Measurements from ENCODE around the gene LHX6. TPM values are rescaled to one million over a fixed set of nuclear protein-coding genes. Genes with fewer than 3 reads are reported as not detected.

LHX6 gene
- polyA plus RNA-seq, 1 donor from 2014 or later: 0.14 TPM

DNA sequence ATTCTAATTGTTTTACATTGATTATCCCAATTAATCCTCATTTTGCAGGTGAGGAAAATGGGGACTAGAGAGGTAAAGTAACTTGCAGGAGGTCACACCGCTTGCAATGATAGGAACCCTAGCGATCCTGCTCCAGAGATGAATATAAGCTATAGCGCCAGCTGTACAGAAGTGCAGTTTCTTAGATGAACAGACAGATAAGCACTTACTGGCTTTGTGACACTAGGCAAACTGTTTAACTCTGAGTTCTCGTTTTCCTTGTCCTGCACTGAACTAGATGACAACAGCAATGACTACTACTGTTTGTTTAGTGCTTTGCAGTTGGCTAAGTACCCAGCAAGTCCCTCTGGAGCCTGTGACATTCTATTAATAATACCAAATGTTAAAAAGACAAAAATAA, 11.1 kb downstream of the LHX6 start:
- no peak overlapping the region for H2AFZ ChIP-seq (ENCODE audit: low read depth, low read length)
- TF ChIP-seq MXI1 (conservative IDR thresholded peaks at IDR 0.05; ENCODE audit: poor library complexity, severe bottlenecking) (no peak), TAF1 (IDR thresholded peaks at IDR 0.05; ENCODE audit: low read depth) (no peak)
- no peak overlapping the region for H3K27ac ChIP-seq (ENCODE audit: low read length)
- H4K20me1 ChIP-seq (ENCODE audit: insufficient read depth): no peaks in the 10 kb centered on the region
- no peaks in the 10 kb centered on the region for H3K9me2 ChIP-seq (ENCODE audit: insufficient read depth, low read length)
- H3K4me2 ChIP-seq (ENCODE audit: low read length): no peak overlapping the region
- no peak overlapping the region for H3K9ac ChIP-seq (ENCODE audit: low read length)
- no peaks in the 10 kb centered on the region for H3K79me2 ChIP-seq (replicated peaks; ENCODE audit: insufficient read depth, low read length)
- peaks cover 100% of the 10 kb centered on the region for H3K27me3 ChIP-seq (ENCODE audit: insufficient read depth, low read depth, low read length)
- no peaks in the 10 kb centered on the region for H3K36me3 ChIP-seq (ENCODE audit: insufficient read depth, low read length)
- H3K9me3 ChIP-seq (ENCODE audit: low read length): no peaks in the 10 kb centered on the region
- no peaks in the 10 kb centered on the region for H3F3A ChIP-seq (ENCODE audit: insufficient read depth, low read length, poor library complexity, severe bottlenecking)
- H3K4me3 ChIP-seq (ENCODE audit: low read length): no peak overlapping the region

DNA sequence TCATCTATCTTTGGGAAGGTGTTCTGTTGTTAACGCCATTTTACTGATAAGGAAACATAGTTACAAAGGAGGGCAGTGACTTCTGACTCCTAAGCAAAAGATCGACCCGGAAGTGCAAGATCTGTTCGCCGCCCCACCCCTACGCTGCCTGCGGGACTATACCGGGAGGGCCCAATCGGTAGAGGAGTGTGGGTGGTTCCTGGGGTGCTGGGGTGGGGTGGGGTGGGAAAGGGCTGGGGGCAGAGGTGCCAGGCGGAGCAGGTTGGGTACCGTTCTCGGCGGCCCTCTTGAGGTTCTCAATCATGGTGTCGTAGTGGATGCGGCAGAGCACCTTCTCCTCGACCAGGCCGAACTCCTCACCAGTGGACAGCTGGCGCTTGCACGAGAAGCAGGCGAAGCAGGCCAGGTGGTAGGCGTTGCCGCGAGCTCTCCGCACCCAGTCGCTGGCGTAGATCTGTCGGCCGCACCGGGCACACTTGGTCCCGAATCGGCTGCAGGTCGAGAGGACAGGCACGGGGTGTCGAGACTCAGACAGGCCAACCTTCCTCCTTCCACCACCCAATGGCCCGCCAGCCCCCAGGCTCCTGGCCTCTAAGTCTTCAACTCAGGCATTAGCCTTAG, 11.8 kb downstream of the LHX6 start:
- H3F3A ChIP-seq (ENCODE audit: insufficient read depth, low read length, poor library complexity, severe bottlenecking): no peaks in the 10 kb centered on the region
- no peaks in the 10 kb centered on the region for H3K79me2 ChIP-seq (replicated peaks; ENCODE audit: insufficient read depth, low read length)
- H3K27me3 ChIP-seq (ENCODE audit: insufficient read depth, low read depth, low read length): peaks cover 100% of the 10 kb centered on the region
- no peaks in the 10 kb centered on the region for H3K9me3 ChIP-seq (ENCODE audit: low read length)
- H3K9me2 ChIP-seq (ENCODE audit: insufficient read depth, low read length): no peaks in the 10 kb centered on the region
- TF ChIP-seq EZH2 (IDR thresholded peaks at IDR 0.05; ENCODE audit: borderline replicate concordance, insufficient read depth, low read length, poor library complexity, severe bottlenecking) (no peak), POLR2AphosphoS5 (IDR thresholded peaks at IDR 0.05) (no peak), EP300 (conservative IDR thresholded peaks at IDR 0.05; ENCODE audit: poor library complexity, severe bottlenecking) (no peak), SMC3 (conservative IDR thresholded peaks at IDR 0.05; ENCODE audit: poor library complexity) (no peak), RAD21 (conservative IDR thresholded peaks at IDR 0.05) (no peak), TAF1 (IDR thresholded peaks at IDR 0.05; ENCODE audit: low read depth) (no peak), MXI1 (conservative IDR thresholded peaks at IDR 0.05; ENCODE audit: poor library complexity, severe bottlenecking) (no peak)
- TF ChIP-seq, protein P1, sequence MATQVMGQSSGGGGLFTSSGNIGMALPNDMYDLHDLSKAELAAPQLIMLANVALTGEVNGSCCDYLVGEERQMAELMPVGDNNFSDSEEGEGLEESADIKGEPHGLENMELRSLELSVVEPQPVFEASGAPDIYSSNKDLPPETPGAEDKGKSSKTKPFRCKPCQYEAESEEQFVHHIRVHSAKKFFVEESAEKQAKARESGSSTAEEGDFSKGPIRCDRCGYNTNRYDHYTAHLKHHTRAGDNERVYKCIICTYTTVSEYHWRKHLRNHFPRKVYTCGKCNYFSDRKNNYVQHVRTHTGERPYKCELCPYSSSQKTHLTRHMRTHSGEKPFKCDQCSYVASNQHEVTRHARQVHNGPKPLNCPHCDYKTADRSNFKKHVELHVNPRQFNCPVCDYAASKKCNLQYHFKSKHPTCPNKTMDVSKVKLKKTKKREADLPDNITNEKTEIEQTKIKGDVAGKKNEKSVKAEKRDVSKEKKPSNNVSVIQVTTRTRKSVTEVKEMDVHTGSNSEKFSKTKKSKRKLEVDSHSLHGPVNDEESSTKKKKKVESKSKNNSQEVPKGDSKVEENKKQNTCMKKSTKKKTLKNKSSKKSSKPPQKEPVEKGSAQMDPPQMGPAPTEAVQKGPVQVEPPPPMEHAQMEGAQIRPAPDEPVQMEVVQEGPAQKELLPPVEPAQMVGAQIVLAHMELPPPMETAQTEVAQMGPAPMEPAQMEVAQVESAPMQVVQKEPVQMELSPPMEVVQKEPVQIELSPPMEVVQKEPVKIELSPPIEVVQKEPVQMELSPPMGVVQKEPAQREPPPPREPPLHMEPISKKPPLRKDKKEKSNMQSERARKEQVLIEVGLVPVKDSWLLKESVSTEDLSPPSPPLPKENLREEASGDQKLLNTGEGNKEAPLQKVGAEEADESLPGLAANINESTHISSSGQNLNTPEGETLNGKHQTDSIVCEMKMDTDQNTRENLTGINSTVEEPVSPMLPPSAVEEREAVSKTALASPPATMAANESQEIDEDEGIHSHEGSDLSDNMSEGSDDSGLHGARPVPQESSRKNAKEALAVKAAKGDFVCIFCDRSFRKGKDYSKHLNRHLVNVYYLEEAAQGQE (IDR thresholded peaks at IDR 0.05; ENCODE audit: borderline replicate concordance): no peak
- TF ChIP-seq, protein P2, sequence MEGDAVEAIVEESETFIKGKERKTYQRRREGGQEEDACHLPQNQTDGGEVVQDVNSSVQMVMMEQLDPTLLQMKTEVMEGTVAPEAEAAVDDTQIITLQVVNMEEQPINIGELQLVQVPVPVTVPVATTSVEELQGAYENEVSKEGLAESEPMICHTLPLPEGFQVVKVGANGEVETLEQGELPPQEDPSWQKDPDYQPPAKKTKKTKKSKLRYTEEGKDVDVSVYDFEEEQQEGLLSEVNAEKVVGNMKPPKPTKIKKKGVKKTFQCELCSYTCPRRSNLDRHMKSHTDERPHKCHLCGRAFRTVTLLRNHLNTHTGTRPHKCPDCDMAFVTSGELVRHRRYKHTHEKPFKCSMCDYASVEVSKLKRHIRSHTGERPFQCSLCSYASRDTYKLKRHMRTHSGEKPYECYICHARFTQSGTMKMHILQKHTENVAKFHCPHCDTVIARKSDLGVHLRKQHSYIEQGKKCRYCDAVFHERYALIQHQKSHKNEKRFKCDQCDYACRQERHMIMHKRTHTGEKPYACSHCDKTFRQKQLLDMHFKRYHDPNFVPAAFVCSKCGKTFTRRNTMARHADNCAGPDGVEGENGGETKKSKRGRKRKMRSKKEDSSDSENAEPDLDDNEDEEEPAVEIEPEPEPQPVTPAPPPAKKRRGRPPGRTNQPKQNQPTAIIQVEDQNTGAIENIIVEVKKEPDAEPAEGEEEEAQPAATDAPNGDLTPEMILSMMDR (IDR thresholded peaks at IDR 0.05; ENCODE audit: poor library complexity, severe bottlenecking): no peak
- no peaks in the 10 kb centered on the region for H3K36me3 ChIP-seq (ENCODE audit: insufficient read depth, low read length)
- no peak overlapping the region for H3K4me2 ChIP-seq (ENCODE audit: low read length)
- H2AFZ ChIP-seq (ENCODE audit: low read depth, low read length): no peak overlapping the region
- H3K4me3 ChIP-seq (ENCODE audit: low read length): no peak overlapping the region
- no peak overlapping the region for H3K9ac ChIP-seq (ENCODE audit: low read length)
- no peak overlapping the region for H3K27ac ChIP-seq (ENCODE audit: low read length)
- H4K20me1 ChIP-seq (ENCODE audit: insufficient read depth): no peaks in the 10 kb centered on the region
